Heart left ventricle (tissue), 16 donors: ENCODE measurements around the gene TP53TG5. TPM values are rescaled to one million over a fixed set of nuclear protein-coding genes. Genes with fewer than 3 reads are reported as not detected.

Source experiments
- ATAC-seq, 4 donors: fragments of 200-7000 bp; cut with Tn5 transposase; one replicate each; pipeline ENCODE4 v1.9.1; 2020 to 2022; ENCODE audit warnings: moderate library complexity in 4 of 4, mild to moderate bottlenecking in 3 of 4, moderate number of reproducible peaks in 1 of 4
- DNase-seq, 5 donors: peaks; one replicate each; pipeline ENCODE4 v3.0.0-alpha.2; 2020
- H3K27ac ChIP-seq, 12 donors: fragments of 200-600 bp; sonication (generic) in 4 of 12; one replicate each; pipeline versions ENCODE4 v1.5.0 to v1.8.0; 2016 to 2022; ENCODE audit warnings: mild to moderate bottlenecking in 2 of 12
- H3K27me3 ChIP-seq, 9 donors: fragments of 200-600 bp; sonication (generic) in 2 of 9; one replicate each; pipeline versions ENCODE4 v1.5.1 to v1.8.0; 2016 to 2022; ENCODE audit warnings: mild to moderate bottlenecking in 3 of 9
- H3K36me3 ChIP-seq, 9 donors: fragments of 200-600 bp; sonication (generic) in 2 of 9; one replicate each; pipeline versions ENCODE4 v1.5.0 to v1.8.0; 2018 to 2022; ENCODE audit warnings: mild to moderate bottlenecking in 2 of 9
- H3K4me1 ChIP-seq, 12 donors: fragments of 200-600 bp; sonication (generic) in 4 of 12; one replicate each; pipeline versions ENCODE4 v1.5.0 to v1.8.0; 2016 to 2022; ENCODE audit warnings: mild to moderate bottlenecking in 3 of 12
- H3K4me3 ChIP-seq, 12 donors: fragments of 200-600 bp; sonication (generic) in 4 of 12; one replicate each; pipeline versions ENCODE4 v1.5.0 to v1.8.0; 2017 to 2022; ENCODE audit warnings: mild to moderate bottlenecking in 9 of 12, moderate library complexity in 4 of 12
- H3K9me3 ChIP-seq, 12 donors: fragments of 200-600 bp; sonication (generic) in 4 of 12; one replicate each; pipeline versions ENCODE4 v1.5.0 to v1.8.0; 2016 to 2022; ENCODE audit warnings: mild to moderate bottlenecking in 1 of 12
- POLR2A ChIP-seq, 2 donors: fragments of 450-650 bp; IDR thresholded peaks; one replicate each; pipeline ENCODE4 v1.6.1; 2017; ENCODE audit warnings: antibody characterized with exemption in 2 of 2, mild to moderate bottlenecking in 2 of 2, moderate library complexity in 2 of 2
- WGBS, 4 donors: extraction: QIAGEN DNeasy Blood & Tissue Kit in 2 of 4; methylation state at CpG; one replicate each; pipeline versions ENCODE4 v1.1.5 to v1.1.7; 2013 to 2018; 5-methylcytosine and 5-hydroxymethylcytosine counted together
- intact Hi-C, 10 donors: fragments of 100-400 bp; cut with DNase I; formaldehyde crosslinking; loops; one replicate each; pipeline versions ENCODE4 v1.11.1 to v1.14.2; 2022
- polyA plus RNA-seq, 2 donors: library from polyadenylated mRNA; stranded (reverse); fragments of 200-250 nt; gene quantifications; one replicate each; pipeline ENCODE4 v1.2.3, GENCODE V29; 2013
- total RNA-seq, 9 donors: library from RNA; depleted of rRNA in 2 of 9; stranded (reverse); fragments of >200 nt in 2 of 9; fragmentation: NEBNext Ultra II Directional in 3 of 9; extraction: Animal tissue kit (Norgen Biotek cat#: 25700) in 3 of 9; gene quantifications; one replicate each; pipeline versions ENCODE4 v1.1.0 to v1.2.4, GENCODE V29; 2016 to 2023
- TF ChIP-seq, protein P1 (sequence below), 12 donors: fragments of 200-600 bp; sonication (generic) in 4 of 12; IDR thresholded peaks; one replicate each; pipeline versions ENCODE4 v1.5.0 to v1.8.0; 2018 to 2022; ENCODE audit warnings: antibody characterized with exemption in 12 of 12, mild to moderate bottlenecking in 5 of 12
- donor health status: ischemic (EF 13 %, LVEDD 7.1; RV severe dilation, severe dysfunction).
- donor health status: healthy with polysubstance abuse.
- donor health status: DM: no; HTN: yes; CAD: no.
- donor health status: DM: no; HTN: no; CAD: no.
- donor health status: ischemic (EF 25% LVEDD 6.9; RV normal size, moderate dysfunction).
- donor health status: ischemic (EF 25% LVEDD 5.7; RV mildly dilated, moderate dysfunction).
- donor health status: healthy.
- donor health status: DM: yes; HTN: yes; CAD: no.
- donor health status: ischemic (EF 35%, LVEDD 5.7; RV mildly dilated, moderate dysfunction).
- donor health status: nonischemic (EF 11% LVEDD 7.7; RV severe dilation, severe dysfunction).
- donor health status: DM: yes; HTN: yes; CAD: no.
- donor health status: PGD.
- donor health status: ischemic (EF 29% LVEDD 5.4; RV normal size, mild dysfunction).
- donor health status: nonischemic (EF 23%, LVEDD 6.1; RV moderate dilation, normal function).

Gene TP53TG5
- total and polyA plus RNA-seq, 11 donors, result 0.32 to 3.2 (median 0.76) TPM; not detected in 2

DNA sequence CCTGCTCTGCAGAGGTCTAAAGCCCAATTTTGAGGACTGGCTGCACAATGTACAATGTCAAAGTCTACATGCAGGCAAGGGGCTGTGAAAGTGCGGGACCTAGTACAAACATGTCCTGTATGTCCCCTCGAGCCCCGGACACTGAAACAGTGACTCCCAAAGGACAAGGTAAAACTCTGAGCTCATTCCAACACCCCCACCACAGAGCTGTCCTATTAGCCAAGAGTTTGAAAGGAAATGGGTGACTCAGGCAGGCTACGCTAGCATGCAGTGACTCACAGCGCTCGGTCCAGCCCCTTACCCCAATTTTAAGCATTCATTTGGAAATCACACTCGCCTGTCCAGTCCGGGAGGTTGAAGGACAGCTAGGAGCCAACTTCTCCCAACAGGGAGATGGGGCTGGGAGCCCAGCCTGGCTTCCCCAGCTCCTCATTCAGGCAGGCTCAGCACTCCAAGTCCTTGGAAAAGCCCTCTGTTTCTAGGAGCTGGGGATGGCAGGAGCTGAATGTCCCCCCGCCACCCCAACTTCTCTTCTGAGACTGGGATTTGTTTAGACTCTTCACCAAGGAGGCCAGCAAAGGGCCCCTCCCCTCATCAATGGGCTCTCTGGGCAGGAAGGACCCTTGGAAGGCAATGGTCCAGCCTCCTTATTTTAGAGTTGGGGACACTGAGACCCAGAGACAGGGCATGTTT lies 33.8 kb downstream of the TP53TG5 start:
- WGBS, 4 donors, result 20 to 38% (median 27%) methylated on average over 9 of the region's 9 CpGs
- DNase-seq (peak in 2 of 5 donors; percentile 42 to 70), ATAC-seq (peak in 3 of 4 donors; percentile 27 to 35 (median 29))
- Histone ChIP-seq H3K4me3 (peak overlapping the region in 9 of 12 donors; percentile 16 to 95 (median 70)), H3K4me1 (peaks cover 3 to 87% (median 69%) of the 10 kb centered on the region in 12 donors), H3K36me3 (no peaks in the 10 kb centered on the region), H3K9me3 (no peaks in the 10 kb centered on the region), H3K27me3 (no peaks in the 10 kb centered on the region), H3K27ac (peak overlapping the region; percentile 84 to 97 (median 95))
- TF ChIP-seq POLR2A (IDR thresholded peaks at IDR 0.05), result peak in 1 of 2 donors; percentile 23
- TF ChIP-seq, protein P1, sequence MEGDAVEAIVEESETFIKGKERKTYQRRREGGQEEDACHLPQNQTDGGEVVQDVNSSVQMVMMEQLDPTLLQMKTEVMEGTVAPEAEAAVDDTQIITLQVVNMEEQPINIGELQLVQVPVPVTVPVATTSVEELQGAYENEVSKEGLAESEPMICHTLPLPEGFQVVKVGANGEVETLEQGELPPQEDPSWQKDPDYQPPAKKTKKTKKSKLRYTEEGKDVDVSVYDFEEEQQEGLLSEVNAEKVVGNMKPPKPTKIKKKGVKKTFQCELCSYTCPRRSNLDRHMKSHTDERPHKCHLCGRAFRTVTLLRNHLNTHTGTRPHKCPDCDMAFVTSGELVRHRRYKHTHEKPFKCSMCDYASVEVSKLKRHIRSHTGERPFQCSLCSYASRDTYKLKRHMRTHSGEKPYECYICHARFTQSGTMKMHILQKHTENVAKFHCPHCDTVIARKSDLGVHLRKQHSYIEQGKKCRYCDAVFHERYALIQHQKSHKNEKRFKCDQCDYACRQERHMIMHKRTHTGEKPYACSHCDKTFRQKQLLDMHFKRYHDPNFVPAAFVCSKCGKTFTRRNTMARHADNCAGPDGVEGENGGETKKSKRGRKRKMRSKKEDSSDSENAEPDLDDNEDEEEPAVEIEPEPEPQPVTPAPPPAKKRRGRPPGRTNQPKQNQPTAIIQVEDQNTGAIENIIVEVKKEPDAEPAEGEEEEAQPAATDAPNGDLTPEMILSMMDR (IDR thresholded peaks at IDR 0.05), result no peak
- intact Hi-C loops, result loop anchor here in 2 of 10 donors (5.0 to 10.0 kb wide), 2 partner anchors 63 to 450 kb away; partner anchors contain the start of genes DBNDD2 (in 1 of the 2), DNTTIP1 (in 1 of the 2) and WFDC3 (in 1 of the 2)

DNA sequence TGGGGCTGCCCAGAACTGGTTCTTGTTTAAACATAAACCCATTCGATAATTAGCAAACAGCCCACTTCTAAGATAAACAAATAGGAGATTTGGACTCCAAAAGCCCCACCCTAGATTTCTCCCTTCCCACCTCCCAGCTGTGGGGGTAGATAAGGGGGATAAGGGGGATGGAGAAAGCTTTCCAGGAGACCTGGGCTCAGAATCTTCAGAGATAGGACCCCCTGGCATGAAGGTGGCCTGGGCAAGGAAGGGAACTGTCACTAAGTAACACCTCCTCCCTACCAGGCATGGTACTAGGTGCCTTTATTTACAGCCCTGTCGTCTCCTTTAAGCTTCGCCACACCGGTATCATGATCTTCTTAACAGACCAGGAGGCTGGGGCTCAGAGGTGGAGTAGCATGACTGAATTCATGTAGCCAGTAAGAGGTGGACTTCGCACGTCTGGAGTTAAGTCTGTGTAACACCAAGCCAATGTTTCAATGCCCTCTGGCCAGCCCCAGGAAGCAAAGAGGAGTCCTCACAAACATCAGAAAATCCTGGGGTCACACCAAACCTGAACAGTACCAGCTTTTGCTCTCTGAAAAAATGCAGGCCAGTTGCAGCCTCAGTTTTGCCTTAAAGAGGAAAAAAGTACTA lies 34.5 kb downstream of the TP53TG5 start:
- TF ChIP-seq POLR2A (IDR thresholded peaks at IDR 0.05), result no peak
- TF ChIP-seq, protein P1 (IDR thresholded peaks at IDR 0.05), result no peak
- 43 to 87% (median 60%) methylated on average over 5 to 6 of the region's 6 CpGs for WGBS, 4 donors
- H3K36me3 ChIP-seq, result no peaks in the 10 kb centered on the region
- DNase-seq (no peak), ATAC-seq (no peak)
- H3K9me3 ChIP-seq, result no peaks in the 10 kb centered on the region
- no peaks in the 10 kb centered on the region for H3K27me3 ChIP-seq
- peaks cover 8 to 90% (median 76%) of the 10 kb centered on the region in 12 donors for H3K4me1 ChIP-seq
- intact Hi-C loops, result loop anchor here in 3 of 10 donors (2.0 to 10.0 kb wide), 3 partner anchors 15 to 451 kb away; partner anchors contain the start of genes DBNDD2 (in 1 of the 3), DNTTIP1 (in 1 of the 3) and WFDC3 (in 1 of the 3)
- H3K27ac ChIP-seq, result peak overlapping the region; percentile 84 to 97 (median 95)
- H3K4me3 ChIP-seq, result peak overlapping the region in 6 of 12 donors; percentile 20 to 95 (median 48)

DNA sequence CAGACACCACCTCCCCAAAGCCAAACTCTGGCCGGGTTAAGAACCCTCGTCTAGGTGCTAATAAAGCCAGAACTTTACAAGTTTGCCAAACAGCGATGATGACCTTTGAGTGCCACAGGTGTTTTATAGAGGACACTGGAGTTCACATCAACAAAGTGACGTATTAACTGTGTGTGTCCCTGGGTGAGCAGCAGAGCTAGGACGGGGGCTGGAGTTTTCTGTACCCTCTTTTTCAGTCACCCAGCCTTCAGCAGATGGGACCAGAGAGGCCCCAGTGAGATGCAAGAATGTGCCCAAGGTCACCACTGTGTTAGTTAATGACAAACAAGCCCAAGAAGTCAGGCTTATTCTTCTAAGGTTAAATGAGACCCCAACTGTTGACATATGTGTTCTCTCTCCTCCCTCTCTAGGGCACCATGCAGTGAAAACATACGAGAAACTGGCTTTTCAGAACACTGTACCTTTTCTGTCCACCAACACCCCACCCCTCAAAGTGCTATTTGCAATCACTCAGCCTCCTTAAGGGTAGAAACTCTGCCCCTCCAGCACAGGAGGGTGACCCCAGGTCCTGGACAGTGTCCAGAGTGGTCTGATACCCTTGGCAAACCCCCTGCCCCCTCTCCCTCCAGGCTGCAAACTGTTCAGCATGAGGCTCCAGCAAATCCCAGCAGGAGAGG lies 35.1 kb downstream of the TP53TG5 start:
- intact Hi-C loops, result loop anchor here in 3 of 10 donors (2.0 to 10.0 kb wide), 3 partner anchors 16 to 452 kb away; partner anchors contain the start of genes DBNDD2 (in 1 of the 3), DNTTIP1 (in 1 of the 3) and WFDC3 (in 1 of the 3)
- TF ChIP-seq POLR2A (IDR thresholded peaks at IDR 0.05), result no peak
- TF ChIP-seq, protein P1 (IDR thresholded peaks at IDR 0.05), result no peak
- Histone ChIP-seq H3K27ac (peak overlapping the region; percentile 84 to 97 (median 95)), H3K27me3 (no peaks in the 10 kb centered on the region), H3K4me3 (peak overlapping the region in 3 of 12 donors; percentile 5 to 70 (median 19)), H3K9me3 (no peaks in the 10 kb centered on the region), H3K36me3 (no peaks in the 10 kb centered on the region), H3K4me1 (peaks cover 8 to 94% (median 82%) of the 10 kb centered on the region in 12 donors)
- DNase-seq (no peak), ATAC-seq (peak in 1 of 4 donors; percentile 1)
- 49 to 74% (median 53%) methylated on average over 6 of the region's 6 CpGs for WGBS, 4 donors
